ENCODE measurements around the gene TAS2R60. TPM values are rescaled to one million over a fixed set of nuclear protein-coding genes. Genes with fewer than 3 reads are reported as not detected.

The TAS2R60 gene
- polyA plus RNA-seq, 1 experiment, result not detected

- Histone ChIP-seq H3K9me3 (ENCODE audit: control insufficient read depth, insufficient read depth, low read length) (peaks cover 7% of the 10 kb centered on the region; the same call in 1 of the 2 replicates), H3K27ac (ENCODE audit: low read depth, low read length) (no peak overlapping the region), H3K4me3 (ENCODE audit: low read depth, low read length) (no peak overlapping the region), H3K27me3 (ENCODE audit: control insufficient read depth, insufficient read depth, low read length) (no peaks in the 10 kb centered on the region)
- no peak for DNase-seq (ENCODE audit: low read depth, low spot score)
- CTCF ChIA-PET, result no interaction called here
- no peak for TF ChIP-seq CTCF (IDR thresholded peaks at IDR 0.05; ENCODE audit: low read depth, low read length)
- POLR2A ChIA-PET, result no interaction called here
Measured at GRCh38 chr7:143459359-143459758, 16.1 kb downstream of the TAS2R60 start.

DNA sequence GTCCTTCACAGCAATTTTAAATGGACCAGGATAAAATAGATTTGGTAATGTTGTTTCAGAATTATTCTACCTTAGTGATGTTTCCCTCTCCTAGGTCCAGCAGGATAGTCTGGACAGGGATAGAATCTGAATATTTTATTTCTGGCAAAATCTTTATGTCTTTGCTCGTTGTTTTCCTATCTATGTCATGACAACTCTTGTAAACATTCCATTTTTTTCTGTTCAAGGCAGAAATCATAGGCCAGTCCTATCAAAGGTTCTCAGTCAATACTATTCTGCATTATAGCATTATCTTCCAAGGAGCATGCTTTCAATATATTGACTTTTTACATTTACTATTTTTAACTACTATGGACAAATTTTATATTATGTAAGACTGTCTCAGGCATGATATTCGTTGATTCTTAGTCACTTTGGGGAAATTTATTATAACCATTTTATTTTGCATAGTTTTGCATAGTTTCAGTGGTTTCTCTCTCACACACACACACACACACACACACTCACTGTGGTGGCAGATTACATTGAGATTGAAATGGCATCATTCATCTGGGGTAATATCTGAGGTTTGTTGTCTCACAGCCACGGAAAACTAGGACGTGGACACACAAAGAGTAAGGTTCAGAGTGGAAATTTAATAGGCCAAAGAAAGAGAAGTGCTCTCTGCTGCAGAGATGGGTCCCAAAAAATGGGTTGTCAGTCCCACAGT lies 17.2 kb downstream of the TAS2R60 start:
- no peaks in the 10 kb centered on the region for H3K27me3 ChIP-seq (ENCODE audit: control insufficient read depth, insufficient read depth, low read length)
- no peak overlapping the region for H3K27ac ChIP-seq (ENCODE audit: low read depth, low read length)
- H3K9me3 ChIP-seq (ENCODE audit: control insufficient read depth, insufficient read depth, low read length), result peaks cover 7% of the 10 kb centered on the region; the same call in 1 of the 2 replicates
- DNase-seq (ENCODE audit: low read depth, low spot score), result no peak
- POLR2A ChIA-PET, result no interaction called here
- no peak overlapping the region for H3K4me3 ChIP-seq (ENCODE audit: low read depth, low read length)
- CTCF ChIA-PET, result no interaction called here
- TF ChIP-seq CTCF (IDR thresholded peaks at IDR 0.05; ENCODE audit: low read depth, low read length), result no peak

DNA sequence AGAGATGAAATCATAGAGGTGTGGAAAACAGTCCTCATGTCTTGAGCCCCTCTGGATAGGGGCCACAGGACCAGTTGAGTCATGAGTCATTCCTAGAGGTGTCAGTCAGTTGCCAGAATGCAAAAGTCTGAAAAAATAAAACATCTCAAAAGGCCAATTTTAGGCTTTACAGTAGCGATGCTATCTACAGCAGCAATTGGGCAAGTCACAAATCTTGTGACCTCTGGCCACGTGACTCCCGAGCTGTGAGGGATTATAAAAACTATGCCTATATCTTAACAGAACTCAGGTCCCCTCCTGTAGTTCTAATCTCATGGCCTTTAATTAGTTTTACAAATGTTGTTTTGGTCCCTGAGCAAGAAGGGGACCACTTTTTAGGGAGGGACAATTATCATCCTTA lies 18.8 kb downstream of the TAS2R60 start:
- TF ChIP-seq CTCF (IDR thresholded peaks at IDR 0.05; ENCODE audit: low read depth, low read length), result no peak
- Histone ChIP-seq H3K9me3 (ENCODE audit: control insufficient read depth, insufficient read depth, low read length) (peaks cover 7% of the 10 kb centered on the region; the same call in 1 of the 2 replicates), H3K27ac (ENCODE audit: low read depth, low read length) (no peak overlapping the region), H3K27me3 (ENCODE audit: control insufficient read depth, insufficient read depth, low read length) (no peaks in the 10 kb centered on the region), H3K4me3 (ENCODE audit: low read depth, low read length) (no peak overlapping the region)
- ChIA-PET POLR2A (no interaction called here), CTCF (no interaction called here)
- no peak for DNase-seq (ENCODE audit: low read depth, low spot score)

DNA sequence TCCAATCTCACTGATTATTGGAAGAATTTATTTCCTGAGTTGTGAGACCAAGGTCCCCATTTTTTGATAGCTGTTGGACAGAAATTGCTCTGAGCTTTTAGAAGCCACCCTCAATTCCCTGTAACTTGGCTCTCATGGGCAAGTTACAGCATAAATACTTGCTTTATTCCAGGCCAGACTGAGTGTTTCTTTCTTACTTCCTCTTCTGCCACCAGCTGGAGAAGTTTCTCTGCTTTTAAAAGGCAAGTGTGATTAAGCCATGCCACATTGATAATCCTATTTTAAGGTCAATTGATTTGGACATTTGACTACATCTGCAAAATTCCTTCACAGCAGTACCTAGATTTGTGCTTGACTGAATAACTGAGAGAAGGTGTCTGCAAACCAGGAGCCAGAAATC lies 20.3 kb downstream of the TAS2R60 start:
- Histone ChIP-seq H3K27me3 (ENCODE audit: control insufficient read depth, insufficient read depth, low read length) (no peaks in the 10 kb centered on the region), H3K9me3 (ENCODE audit: control insufficient read depth, insufficient read depth, low read length) (peaks cover 7% of the 10 kb centered on the region; the same call in 1 of the 2 replicates), H3K4me3 (ENCODE audit: low read depth, low read length) (no peak overlapping the region), H3K27ac (ENCODE audit: low read depth, low read length) (no peak overlapping the region)
- ChIA-PET POLR2A (no interaction called here), CTCF (no interaction called here)
- DNase-seq (ENCODE audit: low read depth, low spot score), result no peak
- TF ChIP-seq CTCF (IDR thresholded peaks at IDR 0.05; ENCODE audit: low read depth, low read length), result no peak

- POLR2A ChIA-PET, result no interaction called here
- H3K4me3 ChIP-seq (ENCODE audit: low read depth, low read length), result no peak overlapping the region
- CTCF ChIA-PET, result no interaction called here
Measured at GRCh38 chr7:143463957-143464356, 20.7 kb downstream of the TAS2R60 start.

More at GRCh38 chr7:143463957-143464356, 20.7 kb downstream of the TAS2R60 start:
- H3K27me3 ChIP-seq (ENCODE audit: control insufficient read depth, insufficient read depth, low read length), result no peaks in the 10 kb centered on the region
- H3K27ac ChIP-seq (ENCODE audit: low read depth, low read length), result no peak overlapping the region
- H3K9me3 ChIP-seq (ENCODE audit: control insufficient read depth, insufficient read depth, low read length), result peaks cover 7% of the 10 kb centered on the region; the same call in 1 of the 2 replicates
- DNase-seq (ENCODE audit: low read depth, low spot score), result no peak
- TF ChIP-seq CTCF (IDR thresholded peaks at IDR 0.05; ENCODE audit: low read depth, low read length), result no peak

Data from AG04450 (cell line).